Measurements from ENCODE around the gene PTPN2.
A peak's percentile ranks its signal among the peaks of the same experiment; 100 is the strongest.

Gene PTPN2

DNA sequence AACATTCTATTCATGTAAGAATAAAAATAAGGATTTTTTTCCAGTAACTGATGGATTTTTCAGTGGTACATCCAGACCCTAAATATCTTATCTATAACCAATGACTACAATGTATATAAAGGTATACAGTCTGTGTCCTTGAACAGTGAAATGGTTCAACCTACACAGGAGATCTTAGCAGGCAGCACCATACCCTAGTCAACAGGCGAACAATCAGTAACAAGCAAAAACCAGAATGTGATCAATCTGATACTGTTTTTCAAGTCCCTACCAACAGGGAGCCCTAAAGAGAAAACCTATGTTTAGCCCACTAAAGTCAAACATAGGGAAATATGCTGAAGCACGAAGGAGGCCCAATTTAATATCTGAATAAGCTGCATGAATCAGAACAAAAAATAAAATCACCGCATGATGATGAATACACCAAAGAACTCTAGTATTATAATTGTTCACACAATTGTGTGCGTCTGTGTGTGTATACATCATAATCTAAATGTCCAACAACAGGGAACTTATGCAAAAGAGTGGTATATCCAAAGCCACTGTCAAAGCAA is 26.0 kb downstream of the PTPN2 start:
- DNase-seq (ENCODE audit: low spot score): no peak

DNA sequence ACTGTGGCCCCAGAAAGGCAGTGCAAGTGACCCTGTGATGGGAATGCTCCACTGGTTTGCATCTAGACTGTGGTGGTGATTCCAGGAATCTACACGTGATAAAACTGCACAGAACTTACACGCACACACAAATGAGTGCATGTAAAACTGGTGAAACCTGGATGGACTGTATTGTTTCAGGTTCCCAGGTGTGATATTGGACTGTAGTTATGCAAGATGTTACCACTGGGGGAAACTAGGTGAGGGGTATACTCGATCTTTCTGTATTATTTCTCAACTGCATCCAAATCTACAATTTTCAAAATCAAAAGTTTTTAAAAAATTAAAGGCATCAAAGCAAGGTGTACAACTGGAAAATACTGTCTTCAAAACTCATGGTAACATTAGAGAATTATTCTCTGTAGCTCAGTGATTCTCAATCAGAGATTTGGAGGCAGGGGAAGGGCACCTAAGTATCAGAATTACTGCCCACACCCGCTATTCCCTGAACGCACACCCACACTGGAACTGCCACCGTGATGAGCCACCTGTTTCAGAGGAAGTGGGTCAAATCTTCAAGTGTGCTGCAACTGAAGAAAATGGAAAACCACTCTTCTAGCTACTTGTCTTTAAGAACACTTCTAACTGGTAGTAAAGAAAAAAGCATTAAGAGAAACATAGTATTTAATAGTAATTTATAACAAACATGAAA is 26.7 kb downstream of the PTPN2 start:
- peak; percentile 38 for DNase-seq (ENCODE audit: low spot score)

DNA sequence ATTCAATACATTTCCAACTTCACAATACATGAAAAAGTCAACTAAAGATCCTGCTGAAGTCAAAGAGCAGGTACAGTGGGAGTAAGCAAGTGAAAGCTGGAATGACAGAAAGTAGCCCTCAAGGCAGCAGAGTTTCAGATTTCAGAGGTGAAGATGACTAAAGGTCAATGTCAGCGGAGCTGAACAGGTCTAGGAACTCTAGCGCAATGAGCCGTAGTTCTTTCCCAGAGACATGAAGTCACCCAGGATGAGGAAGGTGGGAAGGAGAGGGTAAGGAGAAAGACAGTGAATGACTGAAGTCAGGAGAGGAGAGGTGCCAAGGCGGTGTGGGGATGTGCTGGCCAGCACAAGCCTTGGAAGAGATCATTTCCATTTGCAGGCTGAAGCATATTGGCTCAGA is 28.1 kb downstream of the PTPN2 start:
- DNase-seq (ENCODE audit: low spot score): no peak

GRCh38 chr18:12852566-12853315 is 31.3 kb downstream of the PTPN2 start:
- no peak for DNase-seq (ENCODE audit: low spot score)

GRCh38 chr18:12851716-12852115 is 32.3 kb downstream of the PTPN2 start:
- DNase-seq (ENCODE audit: low spot score): no peak

DNA sequence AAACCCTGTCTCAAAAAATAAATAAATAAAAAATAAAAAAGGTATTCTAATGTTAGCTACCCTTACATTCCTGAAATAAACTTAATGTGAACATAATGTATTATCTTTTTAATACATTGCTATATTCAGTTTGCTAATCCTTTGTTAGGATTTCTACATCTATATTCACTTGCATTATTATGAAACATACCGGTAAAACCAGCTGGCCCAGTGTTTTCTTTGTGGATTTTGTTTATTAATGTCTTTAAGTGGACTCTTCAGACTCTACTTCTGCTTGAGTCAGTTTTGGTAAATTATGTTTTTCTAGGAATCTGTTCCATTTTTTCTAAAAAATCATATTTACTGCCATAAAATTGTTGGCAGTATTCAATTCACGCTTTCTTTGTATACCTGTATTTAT is 34.5 kb downstream of the PTPN2 start:
- no peak for DNase-seq (ENCODE audit: low spot score)

- no peak for DNase-seq (ENCODE audit: low spot score)
Measured at GRCh38 chr18:12848405-12848804, 35.6 kb downstream of the PTPN2 start.

GRCh38 chr18:12844391-12844790 is 39.6 kb downstream of the PTPN2 start:
- DNase-seq (ENCODE audit: low spot score): no peak

DNA sequence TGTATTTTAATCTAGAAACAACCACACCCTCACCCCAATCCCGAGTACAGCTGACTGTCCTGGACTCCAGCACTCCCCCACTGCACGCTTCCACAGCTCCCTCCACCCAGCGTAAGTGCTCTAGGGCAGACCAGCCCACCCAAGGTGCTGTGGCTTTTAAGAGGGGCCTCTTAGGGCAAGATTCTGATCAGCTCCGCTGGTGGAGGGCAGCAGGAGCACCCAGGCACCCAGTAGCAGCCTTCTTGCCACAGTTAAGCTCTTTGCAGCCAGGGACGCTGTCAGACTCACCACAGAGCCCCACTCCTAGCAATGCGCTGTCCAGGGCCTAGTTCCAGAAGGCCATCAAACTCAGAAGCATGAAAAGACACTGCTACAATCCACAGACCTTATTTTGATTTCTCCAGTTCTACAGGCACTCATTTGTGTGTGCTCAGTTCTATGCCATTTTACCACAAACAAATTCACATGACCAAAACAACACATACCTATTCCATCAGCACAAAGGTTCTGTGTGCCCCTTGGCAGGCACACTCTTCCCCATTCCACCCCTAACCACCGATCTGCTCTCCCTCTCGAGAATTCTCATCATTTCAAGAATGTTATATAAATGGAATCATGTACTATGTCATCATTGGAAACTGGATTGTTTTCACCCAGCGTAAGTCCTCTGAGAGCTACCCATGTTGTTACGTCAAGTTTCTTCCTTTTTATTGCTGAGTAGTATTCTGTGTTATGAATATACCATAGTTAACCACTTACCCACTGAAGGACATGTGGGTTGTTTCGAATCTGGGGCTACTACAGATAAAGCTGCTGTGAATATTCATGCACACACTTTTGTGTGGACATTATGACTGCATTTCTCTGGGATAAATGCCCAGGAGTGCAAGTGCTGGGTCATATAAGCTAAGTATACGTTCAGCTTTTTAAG is 40.4 kb downstream of the PTPN2 start:
- no peak for DNase-seq (ENCODE audit: low spot score)

DNA sequence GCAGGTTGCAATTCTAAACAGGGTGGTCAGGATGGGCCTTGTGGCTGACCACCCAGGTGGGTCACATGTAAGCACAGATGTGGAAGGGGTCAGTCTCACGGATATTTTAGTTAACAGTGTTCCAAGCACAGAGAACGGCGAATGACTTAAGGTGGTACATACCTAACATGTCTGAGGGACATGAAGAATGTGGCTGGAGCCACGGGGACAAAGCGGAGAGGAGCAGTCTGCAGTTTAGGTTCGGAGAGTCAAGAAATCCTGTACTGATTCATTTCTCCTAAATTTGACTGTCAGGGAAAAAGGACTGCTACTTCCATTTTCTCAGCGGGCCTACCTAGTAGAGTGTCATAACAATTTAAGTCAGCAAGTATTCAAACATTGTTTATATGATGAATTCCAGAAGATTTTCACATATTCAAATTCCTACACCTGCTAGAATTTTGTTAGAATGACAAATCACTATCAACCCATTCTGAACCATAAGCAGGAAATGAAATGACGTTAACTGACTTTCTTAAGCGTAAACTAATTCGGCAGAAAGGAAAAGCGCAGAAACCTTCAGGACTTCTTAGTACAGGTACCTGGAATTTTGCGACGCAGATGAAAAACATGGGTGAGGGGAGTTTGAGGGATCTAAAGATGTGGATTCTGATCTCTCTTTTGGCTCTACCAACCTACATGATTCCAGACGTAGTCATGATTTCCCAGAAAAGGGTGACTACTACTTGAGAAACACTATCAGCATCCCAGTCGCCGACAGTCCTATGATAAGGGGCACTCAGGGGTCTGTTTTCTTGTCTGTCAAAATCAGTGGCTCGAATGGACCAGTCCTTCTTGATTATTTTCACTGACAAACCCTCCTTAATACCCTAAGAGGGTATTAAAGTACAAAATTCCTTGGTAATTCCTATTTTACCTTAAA is 41.3 kb downstream of the PTPN2 start:
- no peak for DNase-seq (ENCODE audit: low spot score)

- DNase-seq (ENCODE audit: low spot score): no peak
Measured at GRCh38 chr18:12841070-12841469, 43.0 kb downstream of the PTPN2 start.

DNA sequence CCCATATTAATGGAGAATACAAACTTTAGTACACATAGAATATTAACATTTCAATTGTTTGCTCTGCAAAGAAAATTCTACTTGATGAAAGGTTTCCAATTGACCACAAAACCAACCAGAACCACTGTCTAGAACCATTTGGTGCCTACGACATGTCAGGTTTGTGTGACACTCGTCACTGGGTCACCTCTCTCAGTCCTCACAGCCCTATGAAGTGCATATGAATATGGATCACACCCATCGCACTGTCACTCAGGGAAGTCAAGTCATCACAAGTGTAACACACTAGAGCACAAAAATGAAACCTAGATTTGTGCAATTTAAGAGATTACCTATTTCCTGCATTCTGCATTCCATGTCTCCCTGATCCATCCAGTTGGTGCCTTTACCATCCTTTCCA is 43.7 kb downstream of the PTPN2 start:
- DNase-seq (ENCODE audit: low spot score): peak; percentile 15

DNA sequence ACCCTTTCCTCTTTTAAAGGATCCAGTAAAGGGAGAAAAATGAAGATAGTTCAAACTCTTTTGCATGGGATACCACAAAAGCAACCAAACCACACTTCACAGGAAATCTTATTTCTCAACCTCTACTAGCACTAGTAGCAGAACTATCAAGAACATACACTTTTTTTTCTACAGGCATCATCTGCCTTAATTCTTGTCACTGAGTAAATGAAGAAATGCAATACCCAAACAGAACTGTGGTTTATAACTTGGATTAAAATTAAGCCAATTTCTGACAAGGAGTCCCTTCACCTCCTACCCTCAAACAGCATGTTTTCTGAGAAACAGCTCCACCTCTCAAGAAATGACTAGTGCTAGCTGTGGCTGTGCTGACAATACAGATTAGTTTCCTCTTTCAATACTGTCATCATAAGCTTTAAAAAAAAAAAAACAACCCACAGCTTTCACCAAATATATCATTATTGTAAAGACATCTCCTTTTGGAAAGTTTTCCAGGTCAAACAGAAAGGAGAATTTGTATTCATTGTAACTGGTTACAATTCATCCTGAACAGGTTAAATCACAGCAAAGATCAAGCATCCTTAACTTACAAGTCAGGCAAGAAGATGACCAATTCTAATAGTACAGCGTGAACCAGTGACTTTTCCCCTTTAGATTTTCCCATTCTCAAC is 44.4 kb downstream of the PTPN2 start:
- DNase-seq (ENCODE audit: low spot score): peak; percentile 85

GRCh38 chr18:12839057-12839525 is 44.9 kb downstream of the PTPN2 start:
- DNase-seq (ENCODE audit: low spot score): peak; percentile 70

DNA sequence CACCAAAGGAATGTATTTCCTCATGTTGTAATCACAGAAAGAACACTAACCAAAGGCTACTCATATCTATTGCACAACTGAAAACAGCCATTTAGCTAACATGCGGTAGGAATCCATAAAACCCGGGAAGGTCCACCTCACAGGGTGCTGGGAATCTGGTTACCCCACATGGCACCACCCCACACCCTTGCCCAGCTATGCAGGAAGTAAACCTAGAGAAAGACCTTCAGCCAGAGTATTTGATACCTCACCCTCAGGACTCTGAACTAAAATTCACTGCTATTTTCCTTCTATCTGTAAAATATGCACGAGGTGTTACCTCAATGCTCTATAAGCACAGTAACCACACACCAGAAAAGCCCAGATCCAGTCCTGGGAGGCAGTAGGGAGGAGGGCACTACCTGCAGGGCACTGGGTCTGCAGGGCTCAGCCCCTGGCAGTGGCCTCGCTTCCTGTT is 45.8 kb downstream of the PTPN2 start:
- peak; percentile 10 for DNase-seq (ENCODE audit: low spot score)

DNA sequence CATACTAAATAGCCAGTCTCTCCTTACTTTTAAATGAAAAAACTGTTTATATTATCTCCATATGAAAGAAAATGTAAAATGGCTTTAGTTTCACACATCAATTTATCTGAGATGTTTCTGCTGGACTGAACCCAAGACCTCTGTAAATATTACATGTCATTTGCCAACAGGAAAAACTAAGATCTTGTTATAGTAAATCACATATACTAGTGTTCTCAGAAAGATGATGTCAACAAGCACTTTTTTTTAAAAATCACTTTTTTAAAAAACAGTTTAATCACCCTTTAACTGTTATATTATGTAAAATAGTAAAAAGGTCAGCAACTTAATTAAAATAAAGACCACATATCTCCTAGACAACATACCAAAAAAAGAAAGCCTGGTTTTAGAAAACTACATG is 46.3 kb downstream of the PTPN2 start:
- peak; percentile 21 for DNase-seq (ENCODE audit: low spot score)

DNA sequence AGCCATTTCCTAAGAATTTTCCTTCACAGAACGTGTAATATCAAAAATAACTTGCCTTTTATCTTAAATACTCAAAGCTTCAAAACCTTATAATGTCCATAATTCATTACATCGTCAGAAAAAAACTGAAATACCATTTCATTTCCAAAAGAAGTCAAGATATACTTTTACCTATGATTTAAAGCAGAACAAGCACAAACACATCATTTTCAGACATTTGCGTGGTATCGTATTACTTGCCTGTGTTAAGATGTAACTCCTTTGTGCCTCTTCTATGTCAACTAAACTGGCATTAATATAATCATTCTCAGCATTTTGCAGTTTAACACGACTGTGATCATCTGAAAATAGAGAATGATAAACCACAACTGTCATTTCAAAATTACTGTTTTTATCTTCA is 47.5 kb downstream of the PTPN2 start:
- DNase-seq (ENCODE audit: low spot score): no peak

DNA sequence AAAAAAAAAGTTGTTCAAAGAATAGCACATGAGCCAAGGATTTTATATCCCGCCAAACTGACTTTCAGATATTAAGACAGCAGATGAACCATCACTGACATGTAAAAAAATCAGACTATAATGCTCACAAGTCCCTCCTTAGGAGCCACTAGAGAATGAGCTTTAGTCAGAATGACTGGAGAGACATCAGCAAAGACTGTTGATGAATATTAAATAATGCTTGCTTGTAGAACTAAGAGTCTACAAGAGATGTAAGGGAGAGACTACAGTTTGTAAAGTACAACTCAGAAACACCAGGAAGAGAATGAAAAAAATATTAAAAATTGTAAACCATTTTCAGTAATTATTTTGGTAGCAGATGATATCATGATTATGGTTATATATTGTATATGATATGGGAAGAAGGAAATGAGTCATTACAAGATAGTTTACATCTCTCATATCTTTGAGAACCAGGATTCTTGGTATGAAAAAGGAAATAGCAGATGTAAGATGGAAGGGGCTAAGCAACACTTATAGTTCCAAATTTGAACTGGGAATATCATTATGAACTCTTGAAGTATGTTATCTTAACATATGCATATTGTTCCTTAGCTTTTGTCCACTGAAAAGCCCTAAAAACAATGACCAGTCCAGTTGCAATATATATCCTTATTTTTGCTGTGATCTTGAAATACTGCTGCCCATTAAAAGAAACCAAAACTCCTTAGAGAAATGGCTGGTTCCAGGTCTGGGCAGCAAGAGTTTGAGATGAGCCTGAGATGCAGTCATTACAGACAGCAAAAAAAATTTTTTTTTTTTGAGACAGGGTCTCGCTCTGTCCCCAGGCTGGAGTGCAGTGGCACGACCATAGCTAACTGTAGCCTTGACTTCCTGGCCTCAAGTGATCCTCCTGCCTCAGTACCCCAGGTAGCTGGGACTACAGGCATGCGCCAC is 55.7 kb downstream of the PTPN2 start:
- DNase-seq (ENCODE audit: low spot score): no peak

GRCh38 chr18:12827588-12827987 is 56.4 kb downstream of the PTPN2 start:
- DNase-seq (ENCODE audit: low spot score): no peak

All from CD4-positive, alpha-beta T cell treated with Interleukin-15 for 4 hours (primary cell).